Measurements from ENCODE around the gene C6orf15. TPM values are rescaled to one million over a fixed set of nuclear protein-coding genes. Genes with fewer than 3 reads are reported as not detected.
"Not testable (repeated sequence)": the region's sequence is repeated elsewhere in the genome, so short reads cannot be mapped to it uniquely, and the experiment has no call there.

C6orf15 gene
- polyA plus RNA-seq, 3 donors, result not detected

- H3K27ac ChIP-seq (ENCODE audit: low read depth, low read length), result no peak overlapping the region
- WGBS, 3 donors, result 19 to 35% (median 23%) methylated on average over 7 of the region's 7 CpGs
These were observed 25.5 kb downstream of the C6orf15 start for GRCh38 chr6:31086788-31087440.

GRCh38 chr6:31083742-31084354 is 28.5 kb downstream of the C6orf15 start:
- 37 to 51% (median 38%) methylated on average over 8 of the region's 8 CpGs for WGBS, 3 donors
- H3K27ac ChIP-seq (ENCODE audit: low read depth, low read length), result no peak overlapping the region

- WGBS, 3 donors, result 81 to 91% (median 90%) methylated on average over 6 of the region's 6 CpGs
- H3K27ac ChIP-seq (ENCODE audit: low read depth, low read length), result no peak overlapping the region
These were observed 30.5 kb downstream of the C6orf15 start for GRCh38 chr6:31081872-31082271.

- H3K27ac ChIP-seq (ENCODE audit: low read depth, low read length), result no peak overlapping the region
- WGBS, 3 donors, result 17 to 27% (median 22%) methylated on average over 22 of the region's 22 CpGs
These were observed 32.6 kb downstream of the C6orf15 start for GRCh38 chr6:31079656-31080261.

GRCh38 chr6:31076611-31077010 is 35.8 kb downstream of the C6orf15 start:
- H3K27ac ChIP-seq (ENCODE audit: low read depth, low read length), result no peak overlapping the region
- 90 to 92% (median 91%) methylated on average over 4 of the region's 4 CpGs for WGBS, 3 donors

- 93 to 100% (median 100%) methylated on average over 1 of the region's 1 CpG for WGBS, 3 donors
- no peak overlapping the region for H3K27ac ChIP-seq (ENCODE audit: low read depth, low read length)
These were observed 36.8 kb downstream of the C6orf15 start for GRCh38 chr6:31075528-31075927.

GRCh38 chr6:31074401-31074800 is 38.0 kb downstream of the C6orf15 start:
- H3K27ac ChIP-seq (ENCODE audit: low read depth, low read length), result no peak overlapping the region
- WGBS, 3 donors, result 89 to 94% (median 94%) methylated on average over 4 of the region's 4 CpGs

- no peak overlapping the region for H3K27ac ChIP-seq (ENCODE audit: low read depth, low read length)
These were observed 41.6 kb downstream of the C6orf15 start for GRCh38 chr6:31070711-31071197.

GRCh38 chr6:31068669-31069340 is 43.6 kb downstream of the C6orf15 start:
- 38 to 52% (median 49%) methylated on average over 13 of the region's 13 CpGs for WGBS, 3 donors

More at GRCh38 chr6:31070711-31071197, 41.6 kb downstream of the C6orf15 start:
- WGBS, 3 donors, result 34 to 48% (median 45%) methylated on average over 6 of the region's 6 CpGs

GRCh38 chr6:31067891-31068668 is 44.3 kb downstream of the C6orf15 start:
- WGBS, 3 donors, result 80 to 86% (median 81%) methylated on average over 6 of the region's 11 CpGs
- H3K27ac ChIP-seq (ENCODE audit: low read depth, low read length), result not testable (repeated sequence)

More at GRCh38 chr6:31068669-31069340, 43.6 kb downstream of the C6orf15 start:
- H3K27ac ChIP-seq (ENCODE audit: low read depth, low read length), result no peak overlapping the region

- not testable (repeated sequence) for H3K27ac ChIP-seq (ENCODE audit: low read depth, low read length)
- 84 to 94% (median 92%) methylated on average over 16 to 23 of the region's 32 CpGs for WGBS, 3 donors
These were observed 45.3 kb downstream of the C6orf15 start for GRCh38 chr6:31067028-31067427.

- H3K27ac ChIP-seq (ENCODE audit: low read depth, low read length), result no peak overlapping the region
- 53 to 60% (median 59%) methylated on average over 2 of the region's 2 CpGs for WGBS, 3 donors
These were observed 46.8 kb downstream of the C6orf15 start for GRCh38 chr6:31065556-31065955.

- H3K27ac ChIP-seq (ENCODE audit: low read depth, low read length), result no peak overlapping the region
- 71 to 87% (median 84%) methylated on average over 7 of the region's 7 CpGs for WGBS, 3 donors
These were observed 48.4 kb downstream of the C6orf15 start for GRCh38 chr6:31063906-31064435.

Other genes starting within 250 kb of the C6orf15 start
- gene DDR1, start 228.1 kb downstream of the C6orf15 start, polyA plus RNA-seq, result 10 to 100 TPM; 24.2 to 83.5 (median 57.4) TPM
- 10 to 100 TPM; 15.5 to 35.9 (median 16.5) TPM for gene GTF2H4, start 204.4 kb downstream of the C6orf15 start, polyA plus RNA-seq
- 10 to 100 TPM; 14.2 to 25.3 (median 20.9) TPM for gene VARS2, start 198.3 kb downstream of the C6orf15 start, polyA plus RNA-seq
- 1 to 10 TPM in 1 of 3 donors, under 1 TPM in 1, not detected in 1; 0.42 to 6.6 TPM for gene SFTA2, start 180.4 kb downstream of the C6orf15 start, polyA plus RNA-seq
- gene MUCL3, start 171.6 kb downstream of the C6orf15 start, polyA plus RNA-seq, result 1 to 10 TPM in 2 of 3 donors, under 1 TPM in 1; 0.08 to 8.5 (median 2.7) TPM
- gene MUC21, start 128.9 kb downstream of the C6orf15 start, polyA plus RNA-seq, result 1 to 10 TPM in 1 of 3 donors, under 1 TPM in 1, not detected in 1; 0.05 to 1.1 TPM
- not detected for gene MUC22, start 102.1 kb downstream of the C6orf15 start, polyA plus RNA-seq
- gene PSORS1C1, start 2.2 kb upstream of the C6orf15 start, polyA plus RNA-seq, result 1 to 10 TPM in 1 of 3 donors, under 1 TPM in 2; 0.02 to 2.0 (median 0.28) TPM
- gene CDSN, start 7.9 kb upstream of the C6orf15 start, polyA plus RNA-seq, result under 1 TPM in 1 of 3 donors, not detected in 2; 0.03 TPM
- under 1 TPM in 1 of 3 donors, not detected in 2; 0.07 TPM for gene PSORS1C2, start 26.5 kb upstream of the C6orf15 start, polyA plus RNA-seq
- 10 to 100 TPM in 1 of 3 donors, 1 to 10 TPM in 2; 6.1 to 11.0 (median 7.4) TPM for gene CCHCR1, start 45.2 kb upstream of the C6orf15 start, polyA plus RNA-seq
- 1 to 10 TPM; 1.4 to 3.9 (median 2.4) TPM for gene TCF19, start 46.0 kb upstream of the C6orf15 start, polyA plus RNA-seq
- gene POU5F1, start 58.1 kb upstream of the C6orf15 start, polyA plus RNA-seq, result 1 to 10 TPM in 2 of 3 donors, under 1 TPM in 1; 0.79 to 4.9 (median 1.4) TPM
- gene HLA-C, start 159.5 kb upstream of the C6orf15 start, polyA plus RNA-seq, result 100 to 1,000 TPM; 119 to 485 (median 257) TPM
- gene HLA-B, start 244.6 kb upstream of the C6orf15 start, polyA plus RNA-seq, result 1,000 to 10,000 TPM in 1 of 3 donors, 100 to 1,000 TPM in 2; 379 to 1,027 (median 723) TPM

All from adipose tissue (tissue), 3 donors.